Retinal pigment epithelial cell (primary cell): ENCODE results near the gene TTLL4.
A peak's percentile ranks its signal among the peaks of the same experiment; 100 is the strongest.

Experiments used
- DNase-seq: peaks from one replicate; pipeline ENCODE4 v3.0.0-alpha.2; 2010; ENCODE audit warnings: low read depth
- H3K4me3 ChIP-seq: 2 replicates; pipeline ENCODE4 v1.5.1; 2011; ENCODE audit warnings: mild to moderate bottlenecking, low read length, control low read depth, moderate library complexity
- TF ChIP-seq, protein P1 (sequence below): conservative IDR thresholded peaks from 2 replicates; pipeline ENCODE4 v1.5.1; 2011; ENCODE audit warnings: low read depth, low read length, control low read depth, inconsistent platforms

Gene TTLL4

DNA sequence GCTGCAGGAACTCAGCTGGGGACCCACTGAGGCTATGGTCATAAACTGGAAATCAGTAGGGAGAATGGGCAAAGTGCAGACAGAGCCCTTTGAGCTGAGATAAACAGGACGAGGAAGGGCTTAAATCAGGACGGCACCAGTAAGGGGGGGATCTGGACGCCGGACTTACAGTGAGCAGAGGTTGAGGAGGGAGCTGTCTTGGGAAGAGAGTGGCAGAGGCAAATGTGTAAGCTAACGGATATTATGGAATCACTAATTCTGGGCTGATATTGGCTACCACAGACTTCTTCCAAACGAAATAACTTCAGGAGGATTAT, 71.9 kb downstream of the TTLL4 start:
- no peak for DNase-seq
- peak overlapping the region; percentile 76 for H3K4me3 ChIP-seq
- TF ChIP-seq, protein P1, sequence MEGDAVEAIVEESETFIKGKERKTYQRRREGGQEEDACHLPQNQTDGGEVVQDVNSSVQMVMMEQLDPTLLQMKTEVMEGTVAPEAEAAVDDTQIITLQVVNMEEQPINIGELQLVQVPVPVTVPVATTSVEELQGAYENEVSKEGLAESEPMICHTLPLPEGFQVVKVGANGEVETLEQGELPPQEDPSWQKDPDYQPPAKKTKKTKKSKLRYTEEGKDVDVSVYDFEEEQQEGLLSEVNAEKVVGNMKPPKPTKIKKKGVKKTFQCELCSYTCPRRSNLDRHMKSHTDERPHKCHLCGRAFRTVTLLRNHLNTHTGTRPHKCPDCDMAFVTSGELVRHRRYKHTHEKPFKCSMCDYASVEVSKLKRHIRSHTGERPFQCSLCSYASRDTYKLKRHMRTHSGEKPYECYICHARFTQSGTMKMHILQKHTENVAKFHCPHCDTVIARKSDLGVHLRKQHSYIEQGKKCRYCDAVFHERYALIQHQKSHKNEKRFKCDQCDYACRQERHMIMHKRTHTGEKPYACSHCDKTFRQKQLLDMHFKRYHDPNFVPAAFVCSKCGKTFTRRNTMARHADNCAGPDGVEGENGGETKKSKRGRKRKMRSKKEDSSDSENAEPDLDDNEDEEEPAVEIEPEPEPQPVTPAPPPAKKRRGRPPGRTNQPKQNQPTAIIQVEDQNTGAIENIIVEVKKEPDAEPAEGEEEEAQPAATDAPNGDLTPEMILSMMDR = no peak

DNA sequence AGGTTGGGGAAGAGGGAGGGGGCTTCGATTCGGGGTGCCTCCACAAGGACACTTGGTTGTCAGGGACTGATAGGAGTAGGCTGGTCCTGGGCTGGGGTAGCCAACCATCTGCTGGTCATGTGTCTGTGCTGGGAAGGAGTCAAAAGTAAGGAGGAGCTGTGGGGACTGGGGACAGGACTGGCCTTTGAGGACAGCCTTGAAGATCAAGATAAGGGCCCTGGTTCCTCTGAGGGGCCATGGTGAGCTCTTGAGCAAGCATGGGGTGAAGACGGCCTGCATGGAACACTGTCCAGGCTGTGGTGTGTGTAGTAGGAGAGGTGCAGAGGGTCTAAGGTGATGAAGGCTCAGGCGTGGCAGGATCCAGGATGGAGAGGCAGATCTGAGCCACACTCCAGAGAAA, 73.1 kb downstream of the TTLL4 start:
- H3K4me3 ChIP-seq = peak overlapping the region; percentile 76
- TF ChIP-seq, protein P1 = no peak
- no peak for DNase-seq

DNA sequence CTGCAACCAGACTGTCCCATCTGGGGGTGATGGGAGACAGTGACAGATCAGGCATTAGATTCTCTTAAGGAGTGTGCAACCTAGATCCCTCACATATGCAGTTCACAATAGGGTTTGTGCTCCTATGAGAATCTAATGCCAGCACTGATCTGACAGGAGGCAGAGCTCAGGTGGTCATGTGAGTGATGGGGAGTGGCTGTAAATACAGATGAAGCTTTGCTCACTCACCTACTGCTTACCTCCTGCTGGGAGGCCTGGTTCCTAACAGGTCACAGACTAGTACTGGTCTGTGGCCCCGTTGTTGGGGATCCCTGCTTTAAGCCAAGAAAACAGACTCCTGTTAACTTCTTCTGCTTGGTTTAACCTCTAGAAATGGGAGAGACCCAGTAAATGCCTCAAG, 74.5 kb downstream of the TTLL4 start:
- DNase-seq = no peak
- peak overlapping the region; percentile 5 for H3K4me3 ChIP-seq
- TF ChIP-seq, protein P1 = no peak

DNA sequence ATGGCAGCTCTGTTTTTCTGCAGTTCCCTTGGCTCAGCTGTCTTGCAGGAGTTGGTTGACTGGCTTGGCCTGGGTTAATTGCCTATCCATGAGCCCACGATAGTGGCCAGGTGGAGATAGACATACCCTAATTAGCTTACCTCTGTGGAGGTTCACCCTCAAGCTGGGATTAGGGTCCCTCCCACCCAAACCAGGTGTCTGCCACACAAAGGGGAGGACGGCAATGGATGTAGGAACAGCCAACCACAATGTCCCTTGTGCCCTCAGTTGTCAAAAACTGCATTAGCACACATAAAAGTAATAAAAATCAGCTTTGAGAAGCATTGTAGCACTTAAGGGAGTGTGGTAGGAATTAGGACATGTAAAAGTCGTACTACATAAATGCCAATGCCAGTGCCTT, 75.5 kb downstream of the TTLL4 start:
- no peak overlapping the region for H3K4me3 ChIP-seq
- TF ChIP-seq, protein P1 = no peak
- DNase-seq = no peak

DNA sequence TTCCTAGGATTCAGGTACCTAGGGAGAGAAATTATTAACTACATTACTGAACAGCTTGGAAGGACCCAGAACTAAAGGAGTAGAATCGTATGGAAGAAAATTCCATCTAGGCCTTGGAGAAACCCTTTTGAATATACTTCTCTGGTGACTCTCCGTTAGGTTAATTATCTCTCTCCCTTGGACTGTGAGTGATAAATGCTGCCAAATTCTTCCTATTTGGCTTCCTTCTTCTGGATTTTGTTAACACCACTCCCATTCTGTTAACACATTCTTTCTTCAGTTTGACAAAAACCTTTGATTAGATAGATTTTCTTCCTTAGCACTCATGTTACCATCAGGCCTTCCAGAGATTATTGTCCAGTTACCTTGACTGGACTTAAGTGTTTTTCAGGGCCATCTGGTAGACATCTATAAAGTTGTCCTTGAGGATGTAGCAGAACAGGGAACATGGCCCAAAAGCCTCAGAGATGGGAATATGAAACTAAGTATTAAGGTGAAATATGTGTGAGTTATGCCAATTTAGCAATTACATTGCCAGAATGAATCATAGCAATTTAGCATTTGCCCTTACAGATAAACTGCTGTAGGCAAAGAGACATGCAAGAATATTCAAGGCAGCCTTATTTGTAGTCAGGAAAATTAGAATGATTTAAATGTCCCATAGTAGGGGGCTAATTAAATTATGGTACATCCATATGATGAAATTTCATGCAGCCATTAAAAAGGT, 78.1 kb downstream of the TTLL4 start:
- DNase-seq = no peak
- no peak overlapping the region for H3K4me3 ChIP-seq
- TF ChIP-seq, protein P1 = no peak

DNA sequence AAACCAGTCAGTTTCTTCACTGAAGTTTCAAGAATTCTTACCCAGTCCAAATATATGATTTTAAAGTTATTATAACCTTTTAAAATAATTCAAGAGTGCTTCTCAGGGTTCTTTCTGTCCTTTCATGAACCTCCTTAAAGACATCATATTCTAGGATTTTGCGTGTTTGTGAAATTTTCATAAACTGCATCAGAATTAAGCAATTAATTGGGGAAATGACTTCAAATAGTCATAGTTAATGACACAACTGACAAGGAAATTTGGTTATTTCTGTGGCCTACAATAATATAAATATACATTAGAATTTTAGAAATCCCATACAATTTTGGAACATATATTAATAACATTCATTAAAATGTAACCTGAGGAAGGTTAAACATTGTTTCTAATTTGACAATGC, 81.8 kb downstream of the TTLL4 start:
- no peak for DNase-seq
- H3K4me3 ChIP-seq = no peak overlapping the region
- TF ChIP-seq, protein P1 = no peak

DNA sequence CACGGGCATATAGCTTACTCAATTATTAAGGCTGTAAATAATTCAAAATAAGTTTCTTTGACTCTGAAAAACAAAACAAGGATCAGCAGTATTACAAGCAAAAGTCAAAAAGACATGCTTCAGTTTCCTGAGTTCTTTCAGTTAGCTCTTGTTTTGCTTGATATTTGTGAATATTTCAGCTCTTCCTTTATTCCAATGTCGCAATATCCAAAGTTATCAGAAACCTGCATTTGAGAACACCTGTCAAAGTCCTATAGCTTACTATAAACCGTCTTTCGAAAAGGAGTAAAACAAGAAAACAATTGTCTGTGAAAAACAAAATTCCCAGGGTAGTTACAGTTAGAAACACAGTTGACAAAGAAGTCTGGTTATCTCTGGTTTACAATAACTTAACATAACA, 86.1 kb downstream of the TTLL4 start:
- DNase-seq = no peak
- no peak overlapping the region for H3K4me3 ChIP-seq
- TF ChIP-seq, protein P1 = no peak
